MCF 10A (cell line): ENCODE results near the gene RIMS3. TPM values are rescaled to one million over a fixed set of nuclear protein-coding genes. Genes with fewer than 3 reads are reported as not detected.

Experiments used
- BruUV-seq: library from RNA; stranded (reverse); fragments of 400-500 nt; replicated peaks from 2 replicates; lab custom pipeline; 2021; lab: Mats Ljungman, UMichigan
- CTCF ChIA-PET: fragments of 300-600 bp; sonication (Branson Sonifier 250); formaldehyde crosslinking; extraction: SDS; loops from one replicate; lab custom pipeline; 2021; ENCODE audit warnings: antibody characterized with exemption, inconsistent platforms; lab: Yijun Ruan, JAX
- POLR2A ChIA-PET: fragments of 300-600, 350-650 bp; sonication (Branson Sonifier 250); formaldehyde crosslinking; extraction: SDS; loops from one replicate; lab custom pipeline; 2020; ENCODE audit warnings: antibody characterized with exemption, inconsistent platforms; lab: Yijun Ruan, JAX
- DNase-seq: peaks from one replicate; pipeline ENCODE4 v3.0.0-alpha.2; 2018; ENCODE audit not compliant: unreplicated experiment
- H3K27ac Mint-ChIP-seq: one replicate; pipeline ENCODE4 v1.8.0; 2022; ENCODE audit warnings: mild to moderate bottlenecking, low read depth, mixed read lengths; ENCODE audit not compliant: unreplicated experiment
- H3K27me3 Mint-ChIP-seq: one replicate; pipeline ENCODE4 v1.8.0; 2022; ENCODE audit warnings: mixed read lengths; ENCODE audit not compliant: insufficient read depth, unreplicated experiment
- H3K36me3 Mint-ChIP-seq: one replicate; pipeline ENCODE4 v1.8.0; 2022; ENCODE audit warnings: mild to moderate bottlenecking, moderate library complexity, mixed read lengths; ENCODE audit not compliant: insufficient read depth, unreplicated experiment
- H3K4me1 Mint-ChIP-seq: one replicate; pipeline ENCODE4 v1.8.0; 2022; ENCODE audit warnings: mixed read lengths; ENCODE audit not compliant: insufficient read depth, unreplicated experiment
- H3K4me3 Mint-ChIP-seq: one replicate; pipeline ENCODE4 v1.8.0; 2022; ENCODE audit warnings: mild to moderate bottlenecking, moderate library complexity, mixed read lengths; ENCODE audit not compliant: unreplicated experiment
- H3K9me3 Mint-ChIP-seq: one replicate; pipeline ENCODE4 v1.8.0; 2022; ENCODE audit warnings: mixed read lengths; ENCODE audit not compliant: unreplicated experiment
- intact Hi-C: fragments of 100-400 bp; cut with micrococcal nuclease; formaldehyde crosslinking; loops from 2 replicates; pipeline ENCODE4 v1.14.1; 2022
- total RNA-seq: library from RNA; stranded (reverse); gene quantifications from 2 replicates; pipeline ENCODE4 v1.2.3, GENCODE V29; 2022
- TF ChIP-seq, protein P1 (sequence below): fragments of 200-600 bp; IDR thresholded peaks from one replicate; pipeline ENCODE4 v1.8.0; 2022; ENCODE audit warnings: antibody characterized with exemption, mild to moderate bottlenecking; ENCODE audit not compliant: unreplicated experiment

RIMS3 gene
- total RNA-seq, 1 experiment from 2014 or later = 0.58 TPM

DNA sequence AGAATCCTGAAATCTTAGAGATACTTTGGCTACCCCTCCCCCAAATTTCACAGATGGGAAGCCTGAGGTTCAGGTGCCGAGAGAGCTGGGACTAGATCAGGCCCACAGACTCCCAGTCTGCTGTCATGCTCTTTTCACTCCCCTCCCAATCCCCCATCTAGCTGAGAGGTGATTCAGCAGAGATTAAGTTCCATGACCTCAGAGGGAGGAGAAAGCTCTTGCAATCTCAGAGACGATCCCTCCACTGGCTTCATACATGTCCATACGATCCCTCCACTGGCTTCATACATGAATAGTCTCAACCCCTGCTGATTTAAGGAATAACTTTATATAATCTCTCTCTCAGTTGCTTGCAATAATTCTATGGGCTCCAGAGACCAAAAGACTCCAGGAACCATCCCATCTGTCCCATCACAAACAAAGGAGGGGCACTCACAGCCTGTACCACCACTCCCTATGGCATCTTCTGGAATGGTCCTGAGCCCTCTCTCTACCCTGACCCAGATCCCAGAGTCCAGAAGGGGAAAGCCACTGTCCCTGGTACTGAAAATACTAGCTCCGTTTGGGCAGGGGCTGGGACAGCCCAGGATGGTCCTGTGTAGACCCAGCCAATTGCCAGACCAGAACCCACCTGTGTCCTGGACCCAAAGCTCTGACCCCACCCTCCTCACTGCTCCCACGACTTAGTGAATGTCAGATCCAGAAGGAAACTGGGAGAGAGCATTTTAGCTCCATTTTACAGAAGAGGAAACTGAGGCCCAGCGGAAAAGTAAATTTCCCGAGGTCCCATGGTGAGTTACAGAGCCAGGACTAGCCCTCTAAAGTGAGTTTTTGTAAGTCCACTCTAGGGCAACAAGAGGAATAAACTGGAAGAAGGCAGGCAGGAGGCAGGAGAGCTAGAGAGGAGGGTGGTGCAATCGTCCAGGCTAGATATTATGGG lies 27.1 kb downstream of the RIMS3 start:
- Mint-ChIP-seq H3K4me3 (no peak overlapping the region), H3K4me1 (peaks cover 5% of the 10 kb centered on the region), H3K27ac (no peak overlapping the region), H3K9me3 (no peaks in the 10 kb centered on the region), H3K27me3 (no peaks in the 10 kb centered on the region), H3K36me3 (no peaks in the 10 kb centered on the region)
- intact Hi-C loops = no loop called here
- no TSS peak for BruUV-seq
- TF ChIP-seq, protein P1, sequence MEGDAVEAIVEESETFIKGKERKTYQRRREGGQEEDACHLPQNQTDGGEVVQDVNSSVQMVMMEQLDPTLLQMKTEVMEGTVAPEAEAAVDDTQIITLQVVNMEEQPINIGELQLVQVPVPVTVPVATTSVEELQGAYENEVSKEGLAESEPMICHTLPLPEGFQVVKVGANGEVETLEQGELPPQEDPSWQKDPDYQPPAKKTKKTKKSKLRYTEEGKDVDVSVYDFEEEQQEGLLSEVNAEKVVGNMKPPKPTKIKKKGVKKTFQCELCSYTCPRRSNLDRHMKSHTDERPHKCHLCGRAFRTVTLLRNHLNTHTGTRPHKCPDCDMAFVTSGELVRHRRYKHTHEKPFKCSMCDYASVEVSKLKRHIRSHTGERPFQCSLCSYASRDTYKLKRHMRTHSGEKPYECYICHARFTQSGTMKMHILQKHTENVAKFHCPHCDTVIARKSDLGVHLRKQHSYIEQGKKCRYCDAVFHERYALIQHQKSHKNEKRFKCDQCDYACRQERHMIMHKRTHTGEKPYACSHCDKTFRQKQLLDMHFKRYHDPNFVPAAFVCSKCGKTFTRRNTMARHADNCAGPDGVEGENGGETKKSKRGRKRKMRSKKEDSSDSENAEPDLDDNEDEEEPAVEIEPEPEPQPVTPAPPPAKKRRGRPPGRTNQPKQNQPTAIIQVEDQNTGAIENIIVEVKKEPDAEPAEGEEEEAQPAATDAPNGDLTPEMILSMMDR = no peak
- DNase-seq = no peak
- POLR2A ChIA-PET = no interaction called here
- CTCF ChIA-PET = interaction anchor here (1.2 kb wide), 1 partner anchor 10 kb away, joined by 3 read pairs; no protein-coding TSS in a partner anchor

DNA sequence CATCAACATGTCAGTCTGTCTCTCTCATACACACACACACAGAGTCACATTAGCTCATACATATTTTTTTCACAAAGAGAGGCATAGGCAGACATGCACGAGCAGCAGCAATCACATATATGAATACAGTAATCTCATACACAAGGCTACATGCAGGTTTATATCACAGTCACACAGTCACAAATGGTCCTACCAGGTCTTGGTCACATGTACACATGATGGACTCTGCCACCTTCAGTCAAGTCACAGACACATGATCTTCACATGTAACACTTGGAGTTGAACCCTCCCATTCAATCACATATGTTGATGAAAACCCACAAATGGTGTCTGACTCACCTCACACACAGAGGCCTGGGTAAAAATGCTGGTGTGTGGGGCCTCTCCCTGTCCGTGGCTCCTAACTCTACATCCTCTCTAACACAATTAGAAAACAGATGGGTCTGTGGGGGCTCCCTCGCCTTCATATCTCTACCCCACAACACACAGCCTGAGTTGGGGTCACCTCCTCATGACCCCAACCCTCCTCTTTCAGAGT lies 27.9 kb downstream of the RIMS3 start:
- H3K9me3 Mint-ChIP-seq = no peaks in the 10 kb centered on the region
- CTCF ChIA-PET = no interaction called here

DNA sequence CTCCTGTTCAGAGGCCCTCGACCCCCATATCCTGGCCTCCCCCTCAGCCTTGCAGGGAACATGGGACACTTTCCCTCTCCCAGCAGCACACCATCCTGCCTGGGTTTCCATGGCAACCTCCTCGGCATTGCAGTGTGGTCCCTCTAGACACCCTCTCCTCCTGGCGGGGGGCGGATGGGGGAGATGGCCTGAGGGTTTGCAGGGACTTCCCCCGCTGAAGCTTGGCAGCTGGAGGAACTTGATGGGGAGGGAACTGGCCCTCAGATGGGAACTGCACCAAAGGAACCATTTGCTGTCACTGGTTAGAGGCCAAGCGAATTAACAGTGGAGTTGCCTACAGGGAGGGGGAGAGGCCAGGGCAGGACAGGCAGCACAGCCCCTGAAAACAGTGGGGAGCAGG lies 28.7 kb downstream of the RIMS3 start:
- H3K27me3 Mint-ChIP-seq = no peaks in the 10 kb centered on the region
- H3K27ac Mint-ChIP-seq = no peak overlapping the region
- intact Hi-C loops = no loop called here
- no peaks in the 10 kb centered on the region for H3K36me3 Mint-ChIP-seq
- H3K4me3 Mint-ChIP-seq = no peak overlapping the region
- ChIA-PET CTCF (no interaction called here), POLR2A (no interaction called here)
- DNase-seq = no peak
- TF ChIP-seq, protein P1 = no peak
- no TSS peak for BruUV-seq
- no peaks in the 10 kb centered on the region for H3K9me3 Mint-ChIP-seq
- H3K4me1 Mint-ChIP-seq = peaks cover 5% of the 10 kb centered on the region

More for the DNA sequence above, 27.9 kb downstream of the RIMS3 start:
- POLR2A ChIA-PET = no interaction called here
- TF ChIP-seq, protein P1 = no peak
- peaks cover 5% of the 10 kb centered on the region for H3K4me1 Mint-ChIP-seq
- intact Hi-C loops = no loop called here
- no peak for DNase-seq
- no peak overlapping the region for H3K27ac Mint-ChIP-seq
- no peaks in the 10 kb centered on the region for H3K27me3 Mint-ChIP-seq
- H3K4me3 Mint-ChIP-seq = no peak overlapping the region
- H3K36me3 Mint-ChIP-seq = no peaks in the 10 kb centered on the region
- BruUV-seq = no TSS peak

DNA sequence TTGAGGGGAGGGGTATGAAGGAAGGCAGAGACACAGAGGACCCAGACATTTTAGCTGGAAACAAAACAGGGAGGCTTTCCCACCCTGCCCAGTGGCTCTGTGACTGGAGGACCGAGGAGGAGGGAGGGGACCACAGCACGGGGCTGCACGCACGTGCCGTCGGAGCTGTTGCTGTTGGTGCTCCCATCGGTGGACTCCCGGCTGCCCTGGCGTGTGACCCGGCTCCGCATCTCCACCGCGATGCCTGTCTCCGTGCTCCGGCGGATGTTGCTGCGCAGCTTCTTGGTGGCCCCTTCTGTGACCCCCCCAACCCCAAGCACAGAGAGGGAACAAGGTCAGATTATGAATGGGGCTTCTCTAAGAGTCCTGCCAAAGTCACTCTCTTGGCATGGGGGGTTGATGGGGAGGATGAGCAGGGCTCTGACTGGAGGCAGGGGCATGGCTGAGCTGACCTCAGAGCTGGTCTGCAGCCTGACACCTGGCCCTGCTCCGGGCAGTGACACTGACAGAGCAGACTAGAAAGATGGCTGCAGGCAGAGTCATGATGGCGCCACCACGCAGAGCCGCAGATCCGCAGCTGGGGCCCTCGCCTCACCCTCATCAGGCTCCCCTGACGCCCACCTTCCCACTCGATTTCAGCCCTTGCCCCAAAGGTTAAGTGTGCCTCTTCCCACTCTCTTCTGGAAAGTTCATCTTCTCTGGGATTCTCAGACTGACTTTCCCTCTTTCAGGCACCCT lies 29.6 kb downstream of the RIMS3 start:
- ChIA-PET POLR2A (interaction anchor here (1.7 to 2.5 kb wide), 2 partner anchors 13 to 56 kb away, joined by 5 to 10 read pairs; partner anchors contain the start of gene NFYC), CTCF (no interaction called here)
- no peak for DNase-seq
- Mint-ChIP-seq H3K4me1 (peaks cover 5% of the 10 kb centered on the region), H3K27ac (no peak overlapping the region), H3K27me3 (no peaks in the 10 kb centered on the region), H3K4me3 (no peak overlapping the region), H3K9me3 (no peaks in the 10 kb centered on the region), H3K36me3 (no peaks in the 10 kb centered on the region)
- TF ChIP-seq, protein P1 = no peak
- no TSS peak for BruUV-seq
- intact Hi-C loops = no loop called here
